Activated B cell treated with CpG ODN at 0.5 μM for 24 hours (primary cell): ENCODE data around the gene ANKRD11. TPM values are rescaled to one million over a fixed set of nuclear protein-coding genes. Genes with fewer than 3 reads are reported as not detected.

ENCODE experiments used
- ATAC-seq: fragments of 200-7000 bp; cut with Tn5 transposase; one replicate; pipeline ENCODE4 v1.10.0; 2021; ENCODE audit warnings: low read depth, mild to moderate bottlenecking, moderate library complexity
- CTCF ChIA-PET: fragments of 350-600 bp; sonication (Branson Sonifier 250); formaldehyde crosslinking; loops from one replicate; lab custom pipeline; 2021; ENCODE audit warnings: antibody characterized with exemption; lab: Charles Lee
- POLR2A ChIA-PET: fragments of 350-600 bp; sonication (Branson Sonifier 250); formaldehyde crosslinking; loops from one replicate; lab custom pipeline; 2021; ENCODE audit warnings: antibody characterized with exemption; lab: Charles Lee
- DNase-seq: peaks from one replicate; pipeline ENCODE4 v3.0.0; 2022
- H3K27ac Mint-ChIP-seq: one replicate; pipeline ENCODE4 v1.8.0; 2020; ENCODE audit warnings: mixed read lengths
- H3K27me3 Mint-ChIP-seq: one replicate; pipeline ENCODE4 v1.8.0; 2021; ENCODE audit warnings: mixed read lengths
- H3K36me3 Mint-ChIP-seq: one replicate; pipeline ENCODE4 v1.8.0; 2021; ENCODE audit warnings: low read depth, mixed read lengths
- H3K4me1 Mint-ChIP-seq: one replicate; pipeline ENCODE4 v1.8.0; 2021; ENCODE audit warnings: mixed read lengths
- H3K4me3 Mint-ChIP-seq: one replicate; pipeline ENCODE4 v1.8.0; 2020; ENCODE audit warnings: mild to moderate bottlenecking, mixed read lengths
- H3K9me3 Mint-ChIP-seq: one replicate; pipeline ENCODE4 v1.8.0; 2020; ENCODE audit warnings: mixed read lengths
- CTCF ChIP-seq: fragments of 200-600 bp; IDR thresholded peaks from one replicate; pipeline ENCODE4 v1.8.0; 2022; ENCODE audit warnings: antibody characterized with exemption, mild to moderate bottlenecking
- intact Hi-C: fragments of 100-400 bp; cut with micrococcal nuclease; formaldehyde crosslinking; loops from one replicate; pipeline ENCODE4 v1.15.1; 2024
- total RNA-seq: library from RNA; stranded (reverse); gene quantifications from 2 replicates; pipeline ENCODE4 v1.2.3, GENCODE V29; 2022

The ANKRD11 gene
- total RNA-seq, 1 donor from 2014 or later, result 243 TPM

GRCh38 chr16:89426736-89427530 is 63.4 kb downstream of the ANKRD11 start:
- intact Hi-C loops, result loop anchor here (10.0 kb wide), 1 partner anchor 62 kb away; no protein-coding TSS in a partner anchor

GRCh38 chr16:89425523-89425922 is 64.8 kb downstream of the ANKRD11 start:
- no peak for TF ChIP-seq CTCF
- H3K4me3 Mint-ChIP-seq, result peak overlapping the region; percentile 32

More at GRCh38 chr16:89426736-89427530, 63.4 kb downstream of the ANKRD11 start:
- H3K4me1 Mint-ChIP-seq, result peaks cover 54% of the 10 kb centered on the region
- ChIA-PET CTCF (interaction anchor here (1.0 kb wide), 1 partner anchor 50 kb away, joined by 3 read pairs; no protein-coding TSS in a partner anchor), POLR2A (no interaction called here)
- no peak for TF ChIP-seq CTCF
- DNase-seq (no peak), ATAC-seq (no peak)
- no peak overlapping the region for H3K27ac Mint-ChIP-seq
- no peaks in the 10 kb centered on the region for H3K9me3 Mint-ChIP-seq
- no peak overlapping the region for H3K4me3 Mint-ChIP-seq
- peaks cover 44% of the 10 kb centered on the region for H3K36me3 Mint-ChIP-seq
- H3K27me3 Mint-ChIP-seq, result no peaks in the 10 kb centered on the region

GRCh38 chr16:89423681-89424260 is 66.6 kb downstream of the ANKRD11 start:
- H3K27ac Mint-ChIP-seq, result no peak overlapping the region
- ChIA-PET CTCF (no interaction called here), POLR2A (interaction anchor here (2.0 kb wide), 1 partner anchor 65 kb away, joined by 15 read pairs; the partner anchor contains the start of gene ANKRD11)
- no peak for TF ChIP-seq CTCF
- H3K27me3 Mint-ChIP-seq, result no peaks in the 10 kb centered on the region
- peaks cover 55% of the 10 kb centered on the region for H3K36me3 Mint-ChIP-seq
- DNase-seq, result no peak
- no peaks in the 10 kb centered on the region for H3K9me3 Mint-ChIP-seq
- H3K4me3 Mint-ChIP-seq, result no peak overlapping the region
- no peak for ATAC-seq
- H3K4me1 Mint-ChIP-seq, result peaks cover 70% of the 10 kb centered on the region
- intact Hi-C loops, result loop anchor here (2.0 to 10.0 kb wide), 3 partner anchors 59 to 84 kb away; partner anchors contain the start of gene SPG7

More at GRCh38 chr16:89425523-89425922, 64.8 kb downstream of the ANKRD11 start:
- peaks cover 45% of the 10 kb centered on the region for H3K36me3 Mint-ChIP-seq
- DNase-seq, result no peak
- H3K27ac Mint-ChIP-seq, result no peak overlapping the region
- no peak for ATAC-seq
- ChIA-PET CTCF (no interaction called here), POLR2A (no interaction called here)
- peaks cover 62% of the 10 kb centered on the region for H3K4me1 Mint-ChIP-seq
- intact Hi-C loops, result loop anchor here (10.0 kb wide), 1 partner anchor 61 kb away; no protein-coding TSS in a partner anchor
- H3K9me3 Mint-ChIP-seq, result no peaks in the 10 kb centered on the region
- H3K27me3 Mint-ChIP-seq, result no peaks in the 10 kb centered on the region

GRCh38 chr16:89422905-89423630 is 67.3 kb downstream of the ANKRD11 start:
- Mint-ChIP-seq H3K27me3 (no peaks in the 10 kb centered on the region), H3K4me3 (peak overlapping the region; percentile 67), H3K36me3 (peaks cover 60% of the 10 kb centered on the region), H3K27ac (peak overlapping the region; percentile 71), H3K9me3 (no peaks in the 10 kb centered on the region), H3K4me1 (peaks cover 75% of the 10 kb centered on the region)
- no peak for DNase-seq
- intact Hi-C loops, result loop anchor here (2.0 to 10.0 kb wide), 3 partner anchors 58 to 84 kb away; partner anchors contain the start of gene SPG7
- CTCF ChIA-PET, result interaction anchor here (1.0 kb wide), 1 partner anchor 13 kb away, joined by 3 read pairs; no protein-coding TSS in a partner anchor
- no peak for TF ChIP-seq CTCF
- ATAC-seq, result peak; percentile 77
- POLR2A ChIA-PET, result interaction anchor here (0.7 to 2.0 kb wide), 4 partner anchors 12 to 774 kb away, joined by 3 to 15 read pairs (median 4); partner anchors contain the start of gene ANKRD11
